ENCODE data around the gene ALDH1B1. TPM values are rescaled to one million over a fixed set of nuclear protein-coding genes. Genes with fewer than 3 reads are reported as not detected.

Gene ALDH1B1
- total RNA-seq, 4 donors from 2014 or later, result 22.1 to 58.5 (median 28.0) TPM

- Histone ChIP-seq H3K4me1 (no peaks in the 10 kb centered on the region), H3K27me3 (no peaks in the 10 kb centered on the region), H3K36me3 (no peaks in the 10 kb centered on the region), H3K9me3 (no peaks in the 10 kb centered on the region), H3K4me3 (no peak overlapping the region), H3K27ac (peak overlapping the region; percentile 89 to 90)
- TF ChIP-seq POLR2A (IDR thresholded peaks at IDR 0.05), result no peak
- no peak for TF ChIP-seq CTCF (IDR thresholded peaks at IDR 0.05)
- intact Hi-C loops (cut with DNase I; ENCODE audit: low total_unique reads), result no loop called here
- DNase-seq, result no peak
Observed at GRCh38 chr9:38380872-38381534, 11.5 kb upstream of the ALDH1B1 start.

- intact Hi-C loops (cut with DNase I; ENCODE audit: low total_unique reads), result no loop called here
- H3K4me1 ChIP-seq, result no peaks in the 10 kb centered on the region
- H3K27ac ChIP-seq, result peak overlapping the region; percentile 89 to 90
- H3K27me3 ChIP-seq, result no peaks in the 10 kb centered on the region
- no peaks in the 10 kb centered on the region for H3K36me3 ChIP-seq
- no peak for DNase-seq
- TF ChIP-seq CTCF (IDR thresholded peaks at IDR 0.05) (no peak), POLR2A (IDR thresholded peaks at IDR 0.05) (no peak)
- no peaks in the 10 kb centered on the region for H3K9me3 ChIP-seq
- no peak overlapping the region for H3K4me3 ChIP-seq
Observed at GRCh38 chr9:38382141-38382540, 10.4 kb upstream of the ALDH1B1 start.

GRCh38 chr9:38384990-38385848 is 7.3 kb upstream of the ALDH1B1 start:
- intact Hi-C loops (cut with DNase I; ENCODE audit: low total_unique reads), result no loop called here
- TF ChIP-seq POLR2A (IDR thresholded peaks at IDR 0.05), result no peak
- no peak for TF ChIP-seq CTCF (IDR thresholded peaks at IDR 0.05)
- Histone ChIP-seq H3K27me3 (no peaks in the 10 kb centered on the region), H3K4me1 (peaks cover 4 to 6% of the 10 kb centered on the region in 2 donors), H3K9me3 (no peaks in the 10 kb centered on the region), H3K36me3 (no peaks in the 10 kb centered on the region), H3K27ac (peak overlapping the region; percentile 90 to 96), H3K4me3 (no peak overlapping the region)
- DNase-seq, result no peak

GRCh38 chr9:38385896-38386295 is 6.6 kb upstream of the ALDH1B1 start:
- H3K4me3 ChIP-seq, result no peak overlapping the region
- H3K9me3 ChIP-seq, result no peaks in the 10 kb centered on the region
- H3K4me1 ChIP-seq, result peaks cover 4 to 13% of the 10 kb centered on the region in 2 donors
- DNase-seq, result no peak
- H3K27me3 ChIP-seq, result no peaks in the 10 kb centered on the region
- TF ChIP-seq CTCF (IDR thresholded peaks at IDR 0.05) (no peak), POLR2A (IDR thresholded peaks at IDR 0.05) (no peak)
- no peaks in the 10 kb centered on the region for H3K36me3 ChIP-seq
- intact Hi-C loops (cut with DNase I; ENCODE audit: low total_unique reads), result no loop called here
- peak overlapping the region; percentile 90 to 96 for H3K27ac ChIP-seq

- no peak for TF ChIP-seq CTCF (IDR thresholded peaks at IDR 0.05)
- TF ChIP-seq POLR2A (IDR thresholded peaks at IDR 0.05), result no peak
- H3K36me3 ChIP-seq, result no peaks in the 10 kb centered on the region
- no peaks in the 10 kb centered on the region for H3K9me3 ChIP-seq
- no peak overlapping the region for H3K4me3 ChIP-seq
- peaks cover 4 to 16% of the 10 kb centered on the region in 2 donors for H3K4me1 ChIP-seq
- H3K27me3 ChIP-seq, result no peaks in the 10 kb centered on the region
- no peak for DNase-seq
- intact Hi-C loops (cut with DNase I; ENCODE audit: low total_unique reads), result no loop called here
- peak overlapping the region; percentile 90 to 96 for H3K27ac ChIP-seq
Observed at GRCh38 chr9:38386319-38386895, 6.1 kb upstream of the ALDH1B1 start.

All from uterus (tissue), 4 donors.